Measurements from ENCODE around the gene SELENOM.
A peak's percentile ranks its signal among the peaks of the same experiment; 100 is the strongest.

Gene SELENOM

GRCh38 chr22:31107178-31107893, at the start of gene SELENOM:
Gene SELENOM, minus strand, starts transcription at chr22:31107568. Its CDS starts 63 bp downstream, at chr22:31107505.
- DNase-seq = peak; percentile 91

GRCh38 chr22:31155422-31155821, 48.1 kb upstream of the SELENOM start:
- DNase-seq = no peak

- no peak for DNase-seq
Measured at GRCh38 chr22:31154975-31155374, 47.6 kb upstream of the SELENOM start.

GRCh38 chr22:31153357-31153756, 46.0 kb upstream of the SELENOM start:
- no peak for DNase-seq

GRCh38 chr22:31151872-31152271, 44.5 kb upstream of the SELENOM start:
- DNase-seq = no peak

GRCh38 chr22:31150615-31151014, 43.2 kb upstream of the SELENOM start:
- no peak for DNase-seq

- peak; percentile 49 for DNase-seq
Measured at GRCh38 chr22:31148953-31149627, 41.7 kb upstream of the SELENOM start.

- no peak for DNase-seq
Measured at GRCh38 chr22:31148488-31148887, 41.1 kb upstream of the SELENOM start.

- DNase-seq = peak; percentile 25
Measured at GRCh38 chr22:31144223-31144622, 36.9 kb upstream of the SELENOM start.

GRCh38 chr22:31143537-31143936, 36.2 kb upstream of the SELENOM start:
- DNase-seq = no peak

GRCh38 chr22:31143038-31143437, 35.7 kb upstream of the SELENOM start:
- no peak for DNase-seq

- no peak for DNase-seq
Measured at GRCh38 chr22:31142285-31142684, 34.9 kb upstream of the SELENOM start.

- no peak for DNase-seq
Measured at GRCh38 chr22:31141551-31141950, 34.2 kb upstream of the SELENOM start.

GRCh38 chr22:31140746-31141145, 33.4 kb upstream of the SELENOM start:
- DNase-seq = no peak

- DNase-seq = no peak
Measured at GRCh38 chr22:31139866-31140716, 32.7 kb upstream of the SELENOM start, which contains the start of gene PLA2G3. Gene PLA2G3, minus strand, starts transcription at chr22:31140508. Its CDS starts 154 bp downstream, at chr22:31140354.

GRCh38 chr22:31139066-31139465, 31.7 kb upstream of the SELENOM start:
- no peak for DNase-seq

GRCh38 chr22:31138126-31138525, 30.8 kb upstream of the SELENOM start:
- DNase-seq = no peak

- no peak for DNase-seq
Measured at GRCh38 chr22:31137721-31138120, 30.4 kb upstream of the SELENOM start.

GRCh38 chr22:31136711-31137110, 29.3 kb upstream of the SELENOM start:
- DNase-seq = no peak

GRCh38 chr22:31136155-31136554, 28.8 kb upstream of the SELENOM start:
- DNase-seq = no peak

- DNase-seq = no peak
Measured at GRCh38 chr22:31135706-31136105, 28.3 kb upstream of the SELENOM start.

- DNase-seq = no peak
Measured at GRCh38 chr22:31134688-31135087, 27.3 kb upstream of the SELENOM start.

- no peak for DNase-seq
Measured at GRCh38 chr22:31133911-31134310, 26.5 kb upstream of the SELENOM start.
